ENCODE data around the gene PCDH15. TPM values are rescaled to one million over a fixed set of nuclear protein-coding genes. Genes with fewer than 3 reads are reported as not detected.

Gene PCDH15
- total RNA-seq, 1 donor from 2014 or later = not detected

DNA sequence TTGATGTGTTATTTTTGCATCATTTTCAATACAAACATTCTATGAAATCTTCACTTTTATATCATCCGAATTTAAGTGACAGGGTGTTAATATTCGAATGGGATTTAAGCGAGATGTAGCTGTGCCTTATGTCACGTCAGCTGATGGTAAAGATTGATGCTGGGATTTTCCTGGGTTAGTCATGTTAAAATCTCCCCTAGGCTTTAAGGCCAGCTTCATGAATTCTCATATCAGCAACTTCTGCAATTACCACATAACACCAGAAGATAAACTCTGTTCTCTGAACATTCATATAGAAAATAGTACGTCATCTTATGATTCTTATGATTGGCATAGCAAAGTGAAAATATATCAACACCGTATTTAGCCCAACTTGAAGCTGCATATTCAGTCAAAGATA lies 669.2 kb downstream of the PCDH15 start:
- no peak for DNase-seq (ENCODE audit: low read depth, low spot score)

DNA sequence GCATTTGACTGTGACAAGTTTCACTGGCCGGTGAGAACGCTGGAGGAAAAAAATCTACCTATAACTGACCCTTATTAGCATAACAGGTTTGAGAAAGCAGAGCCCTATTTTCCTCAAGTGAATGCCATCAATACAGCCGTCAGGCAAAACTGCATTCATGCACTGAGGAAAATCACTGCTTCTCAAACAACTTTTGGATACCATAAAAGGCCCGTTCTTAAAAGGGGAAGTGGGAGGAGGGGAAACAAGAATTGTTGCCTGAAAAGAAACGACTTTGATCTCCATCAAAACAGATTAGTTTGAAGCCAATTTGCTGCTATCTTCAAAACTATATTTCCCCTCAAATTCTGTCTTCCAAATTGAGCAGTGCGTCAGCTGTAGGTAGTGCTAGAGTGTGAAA lies 670.6 kb downstream of the PCDH15 start:
- DNase-seq (ENCODE audit: low read depth, low spot score) = no peak

DNA sequence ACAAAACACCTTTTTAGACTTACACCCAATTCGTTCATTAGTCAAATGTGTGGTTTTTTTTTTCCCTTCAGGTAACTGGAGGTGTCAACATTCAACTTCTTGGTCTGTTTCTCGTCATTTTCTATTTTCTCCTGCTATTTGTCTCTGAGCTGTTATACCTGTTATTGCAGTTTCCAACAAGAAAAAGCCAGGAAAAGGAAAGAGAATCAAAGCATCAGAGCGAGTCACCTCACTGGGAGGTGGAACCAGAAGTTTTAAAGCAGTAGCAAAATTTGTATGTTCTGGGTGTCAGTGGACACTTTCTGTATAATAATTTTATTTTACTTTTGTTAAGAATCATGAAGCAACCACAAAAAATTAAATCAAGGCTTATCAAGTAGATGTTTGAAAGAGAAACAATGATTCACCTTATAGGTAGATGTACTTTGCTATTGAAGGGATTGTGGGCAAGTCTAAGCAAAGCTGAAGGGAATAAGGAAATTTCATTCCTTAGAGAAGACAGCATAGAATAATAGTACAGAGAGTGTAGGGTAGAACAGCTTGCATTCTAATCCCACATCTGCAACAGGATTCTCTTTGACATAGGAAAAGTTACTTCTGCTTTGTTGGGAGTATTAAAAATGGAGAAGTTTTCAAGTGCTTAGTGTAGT lies 675.8 kb downstream of the PCDH15 start:
- DNase-seq (ENCODE audit: low read depth, low spot score) = no peak

- DNase-seq (ENCODE audit: low read depth, low spot score) = no peak
Measured at GRCh38 chr10:54124209-54124885, 676.7 kb downstream of the PCDH15 start.

DNA sequence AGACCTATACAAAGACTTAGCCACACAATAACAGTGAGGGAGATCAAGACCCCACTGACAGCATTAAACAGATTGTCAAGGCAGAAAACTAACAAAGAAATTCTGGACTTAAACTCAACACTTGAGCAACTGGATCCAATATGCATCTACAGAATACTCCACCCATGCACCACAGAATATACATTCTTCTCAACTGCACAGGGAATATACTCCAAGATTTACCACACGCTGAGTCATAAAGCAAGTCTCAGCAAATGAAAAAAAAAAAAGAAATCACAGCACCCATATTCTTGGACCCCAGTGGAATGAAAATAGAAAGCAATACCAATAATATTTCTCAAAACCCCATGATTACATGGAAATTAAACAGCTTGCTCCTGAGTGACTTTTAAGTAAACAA lies 680.2 kb downstream of the PCDH15 start:
- DNase-seq (ENCODE audit: low read depth, low spot score) = no peak

DNA sequence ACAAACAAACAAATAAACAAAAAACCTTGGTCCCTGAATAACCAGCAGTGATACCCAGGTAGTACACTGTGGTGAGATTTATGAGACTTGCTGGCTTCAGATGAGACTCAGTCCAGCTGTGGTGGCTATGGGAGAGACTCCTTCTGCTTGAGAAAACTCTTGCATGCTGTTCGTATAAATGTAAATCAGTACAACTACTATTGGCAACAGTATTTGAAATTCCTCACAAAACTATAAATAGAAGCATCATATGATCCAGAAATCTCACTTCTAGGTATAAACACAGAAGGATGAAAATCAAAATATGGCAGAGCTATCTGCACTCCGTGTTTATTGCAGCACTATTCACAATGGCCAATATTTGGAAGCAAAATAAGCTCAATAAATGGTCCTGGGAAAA lies 692.1 kb downstream of the PCDH15 start:
- DNase-seq (ENCODE audit: low read depth, low spot score) = no peak

GRCh38 chr10:54096892-54097291 lies 704.1 kb downstream of the PCDH15 start:
- no peak for DNase-seq (ENCODE audit: low read depth, low spot score)

DNA sequence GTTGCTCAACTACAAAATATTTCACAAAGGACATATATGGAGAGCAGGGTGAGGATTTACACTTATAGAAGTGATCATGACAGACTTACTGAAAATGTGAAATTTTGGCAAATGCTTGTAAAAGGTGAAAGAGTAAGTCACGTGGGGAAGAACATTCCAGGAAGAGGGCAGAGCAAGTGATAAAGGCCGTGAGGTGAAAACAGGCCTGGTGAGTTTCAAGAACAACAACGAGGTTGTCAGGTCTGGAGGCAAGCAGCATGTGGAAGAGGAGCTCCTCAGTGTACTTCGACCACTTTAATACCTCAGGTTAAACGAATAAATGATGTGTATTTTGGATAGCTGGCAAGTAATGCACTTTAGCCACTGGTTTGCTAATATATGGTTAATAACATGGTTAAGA lies 706.7 kb downstream of the PCDH15 start:
- no peak for DNase-seq (ENCODE audit: low read depth, low spot score)

DNA sequence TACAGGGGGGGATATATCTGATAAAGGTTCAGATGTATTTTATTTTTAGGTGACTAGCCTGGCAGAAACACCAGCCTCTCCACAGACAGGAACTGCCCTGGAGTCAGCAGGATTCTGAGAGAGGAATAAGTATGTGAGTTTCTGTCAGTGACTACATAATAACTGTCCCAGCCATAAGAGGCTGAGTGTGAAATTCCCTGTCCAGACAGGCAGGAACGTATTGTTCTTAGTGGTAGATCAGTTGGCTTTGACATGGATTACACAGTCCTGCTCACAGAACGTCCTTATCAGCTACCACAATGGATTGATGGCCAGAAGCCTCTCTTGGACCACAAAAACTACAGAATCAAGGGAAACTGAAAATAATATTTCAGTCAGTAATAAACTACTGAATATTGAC lies 709.8 kb downstream of the PCDH15 start:
- no peak for DNase-seq (ENCODE audit: low read depth, low spot score)

DNA sequence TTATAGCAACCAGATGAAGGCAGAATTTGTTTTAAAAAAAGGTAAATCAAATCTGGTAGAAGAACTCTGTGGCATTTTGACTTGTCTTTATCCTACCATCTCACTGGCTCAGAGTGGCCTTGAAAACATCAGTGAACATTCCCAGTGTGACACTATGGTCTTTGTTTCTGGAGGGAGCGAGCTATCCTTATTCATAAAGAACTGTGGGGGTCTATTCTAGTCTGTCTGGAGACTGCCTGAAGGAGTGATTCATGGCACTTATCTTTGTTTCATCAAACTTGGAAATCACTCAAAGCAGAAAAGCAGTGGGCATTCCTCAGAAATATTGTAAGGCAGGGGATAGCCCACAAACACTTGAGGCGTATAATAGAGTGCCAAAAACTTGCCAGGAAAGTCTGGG lies 719.1 kb downstream of the PCDH15 start:
- DNase-seq (ENCODE audit: low read depth, low spot score) = no peak

GRCh38 chr10:54067361-54067760 lies 733.7 kb downstream of the PCDH15 start:
- DNase-seq (ENCODE audit: low read depth, low spot score) = no peak

DNA sequence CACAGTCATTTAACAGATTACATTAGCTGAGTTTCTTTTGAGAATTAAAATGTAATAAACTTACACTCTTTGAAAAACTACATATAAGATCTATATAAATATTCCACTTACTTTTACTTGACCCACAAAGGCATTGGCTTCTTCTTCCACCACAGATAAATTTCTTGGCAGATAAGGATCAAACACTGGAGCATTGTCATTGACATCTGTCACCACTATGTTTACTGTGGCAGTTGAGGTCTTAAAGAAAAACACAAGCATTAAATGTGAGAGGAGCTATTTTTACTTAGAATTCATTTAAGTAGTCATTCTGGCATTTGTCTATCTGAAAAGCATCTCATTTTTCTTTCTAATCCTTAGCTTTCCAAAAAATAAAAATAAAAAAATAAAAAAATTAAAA lies 734.4 kb downstream of the PCDH15 start:
- no peak for DNase-seq (ENCODE audit: low read depth, low spot score)

- no peak for DNase-seq (ENCODE audit: low read depth, low spot score)
Measured at GRCh38 chr10:54065106-54065505, 735.9 kb downstream of the PCDH15 start.

DNA sequence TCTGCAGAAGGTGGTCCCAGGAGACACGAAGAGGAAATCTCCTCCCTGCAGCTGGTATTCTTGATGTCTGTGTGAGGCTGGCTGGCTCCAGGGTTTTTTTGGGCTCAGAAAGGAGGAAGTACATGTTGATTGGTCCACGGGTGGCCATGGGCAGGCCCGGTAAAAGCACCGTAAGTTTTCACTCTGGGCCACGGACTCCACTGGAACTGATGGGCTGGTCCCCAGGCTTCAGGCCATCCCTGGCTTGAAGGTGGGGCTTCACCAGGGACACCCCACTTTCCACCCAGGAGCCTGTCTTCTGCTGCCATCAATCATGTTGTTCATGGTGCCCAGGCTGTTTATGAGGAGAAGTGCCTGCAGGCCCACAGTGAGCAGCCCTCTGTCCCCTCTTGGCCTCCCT lies 736.8 kb downstream of the PCDH15 start:
- no peak for DNase-seq (ENCODE audit: low read depth, low spot score)

GRCh38 chr10:54063514-54063913 lies 737.5 kb downstream of the PCDH15 start:
- DNase-seq (ENCODE audit: low read depth, low spot score) = no peak

GRCh38 chr10:54060572-54060971 lies 740.5 kb downstream of the PCDH15 start:
- DNase-seq (ENCODE audit: low read depth, low spot score) = no peak

DNA sequence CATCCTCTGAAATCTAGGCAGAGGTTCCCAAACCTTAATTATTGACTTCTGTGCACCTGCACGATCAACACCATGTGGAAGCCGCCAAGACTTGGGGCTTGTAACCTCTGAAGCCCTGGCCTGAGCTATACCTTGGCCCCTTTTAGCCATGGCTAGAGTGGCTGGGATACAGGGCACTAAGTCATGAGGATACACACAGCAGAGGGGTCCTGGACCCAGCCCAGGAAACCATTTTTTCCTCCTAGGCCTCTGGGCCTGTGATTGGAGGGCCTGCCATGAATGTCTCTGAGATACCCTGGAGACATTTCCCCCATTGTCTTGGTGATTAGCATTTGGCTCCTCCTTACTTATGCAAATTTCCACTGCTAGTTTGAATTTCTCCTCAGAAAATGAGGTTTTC lies 743.7 kb downstream of the PCDH15 start:
- DNase-seq (ENCODE audit: low read depth, low spot score) = no peak

GRCh38 chr10:54026340-54026739 lies 774.7 kb downstream of the PCDH15 start:
- DNase-seq (ENCODE audit: low read depth, low spot score) = no peak

- no peak for DNase-seq (ENCODE audit: low read depth, low spot score)
Measured at GRCh38 chr10:54011117-54011516, 789.9 kb downstream of the PCDH15 start.

DNA sequence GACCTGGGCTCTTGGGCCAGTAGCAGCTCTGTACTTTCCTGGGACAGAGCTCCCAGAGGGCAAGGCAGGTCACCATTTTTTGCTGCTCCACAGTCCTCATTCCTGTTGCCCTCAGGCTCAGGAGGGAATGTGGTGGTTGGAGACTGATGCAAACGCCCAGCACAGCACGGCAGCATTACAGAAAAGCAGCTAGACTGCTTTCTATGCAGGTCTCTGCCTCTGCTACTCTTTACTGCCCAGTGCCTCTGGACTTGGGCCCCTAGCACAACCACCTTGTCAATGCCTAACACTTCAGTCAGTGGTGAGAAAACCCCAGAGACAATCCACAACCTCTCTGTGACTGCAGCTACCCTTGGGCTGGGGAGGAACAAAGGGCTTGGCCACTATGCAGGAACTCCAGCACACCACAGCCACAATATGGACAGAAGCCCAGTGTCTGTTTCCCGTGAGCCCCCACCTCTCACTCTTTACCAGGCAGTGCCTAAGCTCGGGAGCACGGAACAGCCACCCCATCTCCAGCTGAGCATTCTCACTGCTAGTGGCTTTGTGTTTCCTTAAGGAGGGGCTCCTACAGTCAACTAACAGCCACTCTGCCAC lies 790.6 kb downstream of the PCDH15 start:
- no peak for DNase-seq (ENCODE audit: low read depth, low spot score)

DNA sequence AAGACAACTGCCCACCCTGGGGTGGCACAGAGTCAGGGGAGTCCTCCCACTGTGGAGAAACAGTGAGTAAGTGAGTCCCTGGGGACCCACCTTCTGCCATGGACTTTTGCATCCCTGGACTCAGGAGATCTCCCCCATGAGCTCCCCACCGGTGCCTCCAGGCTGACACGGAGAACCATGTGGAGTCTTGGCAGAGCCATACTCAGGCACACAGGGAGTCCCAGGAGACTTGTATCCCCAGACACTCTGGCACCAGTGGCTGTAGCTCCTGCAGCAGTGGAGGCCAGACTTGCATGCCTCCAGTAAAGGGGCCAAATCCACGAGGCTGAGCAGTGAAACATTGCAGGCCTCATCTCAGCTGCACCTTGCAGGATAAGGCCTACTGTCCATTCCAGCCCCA lies 791.4 kb downstream of the PCDH15 start:
- no peak for DNase-seq (ENCODE audit: low read depth, low spot score)

DNA sequence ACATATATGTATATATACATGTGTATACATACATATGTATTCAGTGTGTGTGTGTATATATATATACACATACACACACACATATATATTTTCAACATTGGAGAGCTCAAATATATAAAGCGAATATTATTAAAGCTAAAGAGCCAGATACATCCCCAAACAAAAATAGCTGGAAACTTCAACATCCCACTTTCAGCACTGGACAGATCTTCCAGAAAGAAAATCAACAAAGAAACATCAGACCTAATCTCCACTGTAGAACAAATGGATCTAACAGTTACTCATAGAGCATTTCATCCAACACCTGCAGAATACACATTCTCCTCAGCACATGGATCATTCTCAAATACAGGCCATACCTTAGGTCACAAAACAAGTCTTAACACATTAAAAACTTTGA lies 799.0 kb downstream of the PCDH15 start:
- no peak for DNase-seq (ENCODE audit: low read depth, low spot score)

GRCh38 chr10:53997953-53998352 lies 803.1 kb downstream of the PCDH15 start:
- DNase-seq (ENCODE audit: low read depth, low spot score) = no peak
